HG03025 (cell line): ENCODE data around the gene HMSD.

Source experiments
- ATAC-seq: cut with Tn5 transposase; IDR thresholded peaks from one replicate; pipeline ENCODE4 v1.9.1; 2021; ENCODE audit warnings: mild to moderate bottlenecking, moderate library complexity; ENCODE audit not compliant: unreplicated experiment, low FRiP score

Gene HMSD

GRCh38 chr18:63986885-63987284 is 37.8 kb downstream of the HMSD start:
- no peak for ATAC-seq

- ATAC-seq = no peak
These were observed 38.6 kb downstream of the HMSD start for GRCh38 chr18:63987743-63988142.

GRCh38 chr18:63992751-63993150 is 43.6 kb downstream of the HMSD start:
- ATAC-seq = no peak

DNA sequence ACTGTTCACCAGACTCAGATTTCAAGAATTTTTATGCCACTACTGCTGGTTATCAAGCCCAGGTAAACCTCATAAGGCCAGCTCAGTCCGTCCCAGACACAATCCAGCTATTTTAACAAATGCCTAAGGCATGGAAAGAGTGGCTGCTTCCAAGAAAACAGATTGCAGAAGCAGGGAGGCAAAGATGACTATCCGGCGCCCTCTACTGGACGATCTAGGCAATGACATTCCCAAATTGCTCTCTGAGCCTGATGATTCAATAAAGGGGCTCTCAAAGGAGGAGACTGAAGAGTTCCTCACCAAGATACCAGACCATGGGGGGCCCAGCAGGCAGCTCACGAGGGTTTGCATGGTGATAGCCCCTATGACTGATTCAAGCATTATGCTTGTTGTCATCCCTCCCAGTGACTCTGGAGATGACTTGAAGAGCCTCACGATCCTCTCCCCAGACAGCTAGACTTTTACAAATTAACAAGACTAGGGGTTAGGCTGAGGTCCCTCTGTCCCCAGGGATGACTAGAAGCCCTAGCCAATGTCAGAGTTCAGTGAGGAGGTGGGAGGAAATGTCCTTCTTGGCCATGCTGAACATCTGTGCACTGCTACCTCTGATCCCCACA is 45.8 kb downstream of the HMSD start:
- ATAC-seq = no peak

DNA sequence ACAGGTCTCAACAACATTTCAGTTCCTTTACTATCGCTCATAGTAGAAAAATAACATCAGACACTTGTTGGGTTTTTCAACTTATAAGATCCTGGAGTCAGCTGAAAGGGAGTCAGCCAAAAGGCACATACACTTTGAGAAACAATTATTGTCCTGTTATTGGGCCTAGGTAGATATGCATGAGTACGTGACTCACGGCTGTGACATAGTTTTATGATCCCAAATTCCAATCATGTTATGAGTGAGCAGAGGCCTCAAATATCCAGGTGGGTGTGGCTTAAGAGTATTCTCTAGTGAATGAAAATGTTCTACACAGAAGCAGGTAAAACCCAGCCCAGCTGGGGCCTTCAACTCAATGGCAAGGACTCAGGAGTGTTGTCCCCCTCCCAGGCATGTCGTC is 47.9 kb downstream of the HMSD start:
- no peak for ATAC-seq

DNA sequence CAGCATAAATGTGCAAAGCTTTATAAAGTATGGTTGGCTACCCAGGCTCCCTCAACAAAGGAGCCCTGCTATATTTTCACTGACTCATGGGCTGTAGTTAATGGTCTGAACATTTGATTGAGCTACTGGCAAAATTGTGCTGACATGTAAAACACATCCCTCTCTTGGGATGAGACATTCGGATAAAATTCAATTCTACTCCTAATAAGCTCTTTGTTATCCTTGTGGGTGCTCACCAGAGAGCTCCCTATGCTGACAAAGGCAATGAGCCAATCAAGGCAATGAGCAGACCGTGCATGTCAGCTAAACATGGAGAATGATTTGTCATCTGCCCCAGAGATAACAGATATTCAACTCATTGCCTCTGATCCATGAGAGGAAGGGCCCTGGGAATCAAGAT is 48.5 kb downstream of the HMSD start:
- ATAC-seq = no peak

DNA sequence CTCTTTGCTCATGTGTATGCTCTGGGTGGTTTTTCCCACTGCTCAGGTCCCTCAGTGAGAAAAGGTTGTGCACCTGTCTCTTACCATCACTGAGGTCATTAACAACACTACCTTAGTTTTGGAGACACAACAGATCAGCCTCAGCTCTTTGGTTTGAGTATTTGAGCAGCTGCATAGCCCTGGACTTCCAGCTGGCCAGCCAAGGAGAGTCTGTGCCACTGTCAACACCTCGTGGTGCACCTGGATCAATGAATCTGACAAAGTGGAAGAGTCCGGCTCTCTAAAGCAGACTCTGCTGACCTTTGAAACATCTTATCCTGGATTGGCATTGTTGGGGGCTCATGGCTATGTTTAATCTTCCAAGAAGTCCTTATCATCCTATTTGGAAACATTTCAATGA is 50.8 kb downstream of the HMSD start:
- ATAC-seq = no peak

GRCh38 chr18:64002581-64002980 is 53.5 kb downstream of the HMSD start:
- ATAC-seq = no peak

DNA sequence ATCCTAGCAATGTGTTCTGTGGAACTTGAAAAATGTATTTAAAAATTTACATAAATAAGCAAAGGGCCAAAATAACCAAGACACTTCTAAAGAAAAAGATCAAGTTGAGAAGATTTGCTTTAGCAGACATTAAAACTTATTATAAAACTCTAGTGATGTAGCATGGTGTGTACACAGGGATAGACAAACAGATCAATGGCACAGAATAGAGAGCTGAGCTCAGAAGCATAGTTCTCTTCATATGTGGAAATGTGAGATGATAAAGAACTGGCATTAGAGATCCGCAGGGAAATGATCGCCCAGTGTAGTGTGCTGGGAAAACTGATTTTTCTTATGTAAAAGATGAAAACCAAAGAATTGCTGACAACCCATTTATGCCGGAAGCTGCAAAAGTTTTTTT is 60.2 kb downstream of the HMSD start:
- ATAC-seq = no peak
